HepG2 (cell line): ENCODE data around the gene SYMPK. TPM values are rescaled to one million over a fixed set of nuclear protein-coding genes. Genes with fewer than 3 reads are reported as not detected.
A peak's percentile ranks its signal among the peaks of the same experiment; 100 is the strongest.

Experiments used
- ARNT ChIP-seq: fragments of 450-650 bp; IDR thresholded peaks from 2 replicates; pipeline ENCODE4 v1.6.1; 2017
- BRCA1 ChIP-seq: sonication (generic); formaldehyde crosslinking; IDR thresholded peaks from 2 replicates; pipeline ENCODE4 v1.4.0; 2020; ENCODE audit warnings: missing genetic modification reagents
- CENPX ChIP-seq: sonication (generic); formaldehyde crosslinking; IDR thresholded peaks from 2 replicates; pipeline ENCODE4 v1.9.0; 2021; ENCODE audit warnings: mild to moderate bottlenecking, missing genetic modification reagents, moderate library complexity
- HOXA7 ChIP-seq: sonication (generic); formaldehyde crosslinking; IDR thresholded peaks from 2 replicates; pipeline ENCODE4 v1.8.1; 2022; ENCODE audit warnings: mild to moderate bottlenecking, missing genetic modification reagents, moderate library complexity
- KMT2A ChIP-seq: sonication (generic); formaldehyde crosslinking; IDR thresholded peaks from 2 replicates; pipeline ENCODE4 v1.4.0; 2020; ENCODE audit warnings: missing genetic modification reagents
- MTF2 ChIP-seq: sonication (generic); formaldehyde crosslinking; IDR thresholded peaks from 2 replicates; pipeline ENCODE4 v1.5.0; 2020; ENCODE audit warnings: missing genetic modification reagents, borderline replicate concordance
- TAF1 ChIP-seq: sonication (generic); formaldehyde crosslinking; IDR thresholded peaks from 2 replicates; pipeline ENCODE4 v1.4.0; 2020; ENCODE audit warnings: missing genetic modification reagents
- THAP11 ChIP-seq: IDR thresholded peaks from 2 replicates; pipeline ENCODE4 v1.6.1; 2016; ENCODE audit warnings: missing biosample characterization, missing genetic modification reagents
- ZNF34 ChIP-seq: sonication (generic); formaldehyde crosslinking; IDR thresholded peaks from 2 replicates; pipeline ENCODE4 v1.4.0; 2020; ENCODE audit warnings: mild to moderate bottlenecking, missing genetic modification reagents, borderline replicate concordance
- ZNF564 ChIP-seq: sonication (generic); formaldehyde crosslinking; IDR thresholded peaks from 2 replicates; pipeline ENCODE4 v1.8.1; 2023; ENCODE audit warnings: mild to moderate bottlenecking, missing genetic modification reagents
- ZNF703 ChIP-seq: sonication (generic); formaldehyde crosslinking; IDR thresholded peaks from 2 replicates; pipeline ENCODE4 v1.5.1; 2020; ENCODE audit warnings: missing genetic modification reagents, mild to moderate bottlenecking, moderate library complexity, borderline replicate concordance
- ZNF839 ChIP-seq: sonication (generic); formaldehyde crosslinking; IDR thresholded peaks from 2 replicates; pipeline ENCODE4 v1.4.0; 2020; ENCODE audit warnings: missing genetic modification reagents, mild to moderate bottlenecking, borderline replicate concordance
- polyA plus RNA-seq, 8 experiments: library from polyadenylated mRNA; depleted of rRNA in 3 of 8; stranded (reverse) in 7 of 8; unstranded in 1 of 8; fragments of >200 nt; fragmentation: Illumina TruSeq in 4 of 8; extraction: Trizol in 4 of 8; gene quantifications; 2 replicates each; pipeline versions ENCODE4 v1.2.1 to v1.2.3, GENCODE V29; 2011 to 2016; ENCODE audit warnings: low read depth in 4 of 8, missing spikeins in 1 of 8, mixed read lengths in 1 of 8; ENCODE audit not compliant: insufficient read depth in 1 of 8
- total RNA-seq, 5 experiments: library from RNA; depleted of rRNA; stranded (reverse); fragments of >200 nt; fragmentation: Illumina TruSeq; extraction: Trizol; gene quantifications; 2 replicates each; pipeline ENCODE4 v1.2.3, GENCODE V29; 2016; ENCODE audit warnings: low read depth in 1 of 5
- TF ChIP-seq, protein P1 (sequence below): sonication (generic); formaldehyde crosslinking; IDR thresholded peaks from 2 replicates; pipeline ENCODE4 v1.8.0; 2022; ENCODE audit warnings: missing genetic modification reagents, low read depth, mild to moderate bottlenecking, borderline replicate concordance
- TF ChIP-seq, protein P2 (sequence below): sonication (generic); formaldehyde crosslinking; IDR thresholded peaks from 2 replicates; pipeline ENCODE4 v1.5.0; 2020; ENCODE audit warnings: missing genetic modification reagents, mild to moderate bottlenecking, borderline replicate concordance
- TF ChIP-seq, protein P3 (sequence below): IDR thresholded peaks from 2 replicates; pipeline ENCODE4 v1.6.1; 2016; ENCODE audit warnings: mild to moderate bottlenecking, missing biosample characterization, missing genetic modification reagents
- TF ChIP-seq, protein P4 (sequence below): sonication (generic); formaldehyde crosslinking; IDR thresholded peaks from 2 replicates; pipeline ENCODE4 v1.5.0; 2020; ENCODE audit warnings: missing genetic modification reagents
- TF ChIP-seq, protein P5 (sequence below): sonication (generic); formaldehyde crosslinking; IDR thresholded peaks from 2 replicates; pipeline ENCODE4 v1.9.0; 2022; ENCODE audit warnings: low read depth, missing genetic modification reagents
- TF ChIP-seq, protein P6 (sequence below): sonication (generic); formaldehyde crosslinking; IDR thresholded peaks from 2 replicates; pipeline ENCODE4 v1.9.0; 2022; ENCODE audit warnings: missing genetic modification reagents, mild to moderate bottlenecking, borderline replicate concordance
- TF ChIP-seq, protein P7 (sequence below): sonication (generic); formaldehyde crosslinking; IDR thresholded peaks from 2 replicates; pipeline ENCODE4 v1.4.0; 2020; ENCODE audit warnings: mild to moderate bottlenecking, missing genetic modification reagents
- TF ChIP-seq, protein P8 (sequence below): sonication (generic); formaldehyde crosslinking; IDR thresholded peaks from 2 replicates; pipeline ENCODE4 v1.4.0; 2020; ENCODE audit warnings: missing genetic modification reagents
- TF ChIP-seq, protein P9 (sequence below): sonication (generic); formaldehyde crosslinking; IDR thresholded peaks from 2 replicates; pipeline ENCODE4 v1.4.0; 2020; ENCODE audit warnings: mild to moderate bottlenecking, missing genetic modification reagents

SYMPK gene
- total and polyA plus RNA-seq, 2 of the 13 experiments (the other 11 are each of a cell fraction or from before 2014, with no cell fraction given): 21.9 to 55.7 TPM

DNA sequence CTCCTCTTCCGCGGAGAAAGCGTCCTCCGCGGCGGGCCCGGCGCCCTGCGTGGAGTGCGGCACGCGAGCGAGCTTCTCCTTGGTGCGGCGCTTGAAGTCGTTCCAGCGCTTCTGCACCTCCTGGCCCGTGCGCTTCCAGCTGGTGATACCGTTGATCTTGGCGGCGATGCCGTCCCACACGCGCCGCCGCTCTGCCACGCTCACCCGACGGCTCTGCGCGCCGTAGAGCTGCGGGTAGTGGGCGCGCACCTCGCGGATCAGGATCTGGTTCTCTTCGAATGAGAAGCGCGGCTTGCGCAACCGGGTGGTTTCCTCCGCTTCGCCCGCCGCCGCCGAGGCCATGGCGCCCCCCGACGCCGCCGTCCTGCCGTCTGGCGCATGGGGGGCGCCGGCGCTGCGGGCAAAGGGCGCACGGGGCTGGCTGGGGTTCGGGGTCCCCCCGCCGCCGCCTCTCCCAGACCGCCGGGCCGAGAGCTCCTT is 38.5 kb upstream of the SYMPK start (continued):
- no peak for TF ChIP-seq KMT2A (CRISPR knock-in tag)
- TF ChIP-seq BRCA1 (CRISPR knock-in tag): no peak
- TF ChIP-seq ZNF703 (CRISPR knock-in tag): no peak
- no peak for TF ChIP-seq CENPX
- no peak for TF ChIP-seq ZNF564 (CRISPR knock-in tag)
- TF ChIP-seq, protein P1, sequence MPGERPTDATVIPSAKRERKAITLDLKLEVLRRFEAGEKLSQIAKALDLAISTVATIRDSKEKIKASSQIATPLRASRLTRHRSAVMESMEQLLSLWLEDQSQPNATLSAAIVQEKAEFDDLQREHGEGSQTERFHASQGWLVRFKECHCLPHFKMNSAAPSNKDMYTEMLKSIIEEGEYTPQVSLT (CRISPR knock-in tag): no peak
- no peak for TF ChIP-seq HOXA7 (CRISPR knock-in tag)
- no peak for TF ChIP-seq ZNF34 (CRISPR knock-in tag)
- TF ChIP-seq, protein P2, sequence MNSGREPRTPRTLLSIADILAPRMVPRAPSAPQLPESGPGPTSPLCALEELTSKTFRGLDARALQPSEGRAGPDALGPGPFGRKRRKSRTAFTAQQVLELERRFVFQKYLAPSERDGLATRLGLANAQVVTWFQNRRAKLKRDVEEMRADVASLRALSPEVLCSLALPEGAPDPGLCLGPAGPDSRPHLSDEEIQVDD (CRISPR knock-in tag): 0 out of 2 replicates have a peak, but pooled peaks have one; percentile 28
- TF ChIP-seq, protein P3, sequence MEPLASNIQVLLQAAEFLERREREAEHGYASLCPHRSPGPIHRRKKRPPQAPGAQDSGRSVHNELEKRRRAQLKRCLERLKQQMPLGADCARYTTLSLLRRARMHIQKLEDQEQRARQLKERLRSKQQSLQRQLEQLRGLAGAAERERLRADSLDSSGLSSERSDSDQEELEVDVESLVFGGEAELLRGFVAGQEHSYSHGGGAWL (CRISPR knock-in tag): no peak
- TF ChIP-seq, protein P4, sequence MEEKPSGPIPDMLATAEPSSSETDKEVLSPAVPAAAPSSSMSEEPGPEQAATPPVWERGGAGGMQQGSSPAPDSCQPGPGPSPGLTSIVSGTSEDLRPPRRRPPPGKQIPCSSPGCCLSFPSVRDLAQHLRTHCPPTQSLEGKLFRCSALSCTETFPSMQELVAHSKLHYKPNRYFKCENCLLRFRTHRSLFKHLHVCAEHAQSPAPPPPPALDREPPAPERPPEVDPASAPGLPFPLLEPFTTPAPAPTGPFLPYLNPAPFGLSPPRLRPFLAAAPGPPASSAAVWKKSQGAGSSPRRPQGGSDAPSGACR: no peak
- TF ChIP-seq ARNT: no peak
- TF ChIP-seq TAF1 (CRISPR knock-in tag): no peak
- TF ChIP-seq, protein P5, sequence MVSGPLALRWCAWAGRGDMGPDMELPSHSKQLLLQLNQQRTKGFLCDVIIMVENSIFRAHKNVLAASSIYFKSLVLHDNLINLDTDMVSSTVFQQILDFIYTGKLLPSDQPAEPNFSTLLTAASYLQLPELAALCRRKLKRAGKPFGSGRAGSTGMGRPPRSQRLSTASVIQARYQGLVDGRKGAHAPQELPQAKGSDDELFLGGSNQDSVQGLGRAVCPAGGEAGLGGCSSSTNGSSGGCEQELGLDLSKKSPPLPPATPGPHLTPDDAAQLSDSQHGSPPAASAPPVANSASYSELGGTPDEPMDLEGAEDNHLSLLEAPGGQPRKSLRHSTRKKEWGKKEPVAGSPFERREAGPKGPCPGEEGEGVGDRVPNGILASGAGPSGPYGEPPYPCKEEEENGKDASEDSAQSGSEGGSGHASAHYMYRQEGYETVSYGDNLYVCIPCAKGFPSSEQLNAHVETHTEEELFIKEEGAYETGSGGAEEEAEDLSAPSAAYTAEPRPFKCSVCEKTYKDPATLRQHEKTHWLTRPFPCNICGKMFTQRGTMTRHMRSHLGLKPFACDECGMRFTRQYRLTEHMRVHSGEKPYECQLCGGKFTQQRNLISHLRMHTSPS (CRISPR knock-in tag): no peak
- TF ChIP-seq THAP11 (CRISPR knock-in tag): 0 out of 2 replicates have a peak, but pooled peaks have one; percentile 44
- TF ChIP-seq, protein P6, sequence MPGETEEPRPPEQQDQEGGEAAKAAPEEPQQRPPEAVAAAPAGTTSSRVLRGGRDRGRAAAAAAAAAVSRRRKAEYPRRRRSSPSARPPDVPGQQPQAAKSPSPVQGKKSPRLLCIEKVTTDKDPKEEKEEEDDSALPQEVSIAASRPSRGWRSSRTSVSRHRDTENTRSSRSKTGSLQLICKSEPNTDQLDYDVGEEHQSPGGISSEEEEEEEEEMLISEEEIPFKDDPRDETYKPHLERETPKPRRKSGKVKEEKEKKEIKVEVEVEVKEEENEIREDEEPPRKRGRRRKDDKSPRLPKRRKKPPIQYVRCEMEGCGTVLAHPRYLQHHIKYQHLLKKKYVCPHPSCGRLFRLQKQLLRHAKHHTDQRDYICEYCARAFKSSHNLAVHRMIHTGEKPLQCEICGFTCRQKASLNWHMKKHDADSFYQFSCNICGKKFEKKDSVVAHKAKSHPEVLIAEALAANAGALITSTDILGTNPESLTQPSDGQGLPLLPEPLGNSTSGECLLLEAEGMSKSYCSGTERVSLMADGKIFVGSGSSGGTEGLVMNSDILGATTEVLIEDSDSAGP (CRISPR knock-in tag): peak; percentile 46; the same call in 1 of the 2 replicates
- TF ChIP-seq ZNF839 (CRISPR knock-in tag): no peak
- TF ChIP-seq, protein P7, sequence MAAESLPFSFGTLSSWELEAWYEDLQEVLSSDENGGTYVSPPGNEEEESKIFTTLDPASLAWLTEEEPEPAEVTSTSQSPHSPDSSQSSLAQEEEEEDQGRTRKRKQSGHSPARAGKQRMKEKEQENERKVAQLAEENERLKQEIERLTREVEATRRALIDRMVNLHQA (CRISPR knock-in tag): no peak
- TF ChIP-seq MTF2 (CRISPR knock-in tag): no peak
- TF ChIP-seq, protein P8, sequence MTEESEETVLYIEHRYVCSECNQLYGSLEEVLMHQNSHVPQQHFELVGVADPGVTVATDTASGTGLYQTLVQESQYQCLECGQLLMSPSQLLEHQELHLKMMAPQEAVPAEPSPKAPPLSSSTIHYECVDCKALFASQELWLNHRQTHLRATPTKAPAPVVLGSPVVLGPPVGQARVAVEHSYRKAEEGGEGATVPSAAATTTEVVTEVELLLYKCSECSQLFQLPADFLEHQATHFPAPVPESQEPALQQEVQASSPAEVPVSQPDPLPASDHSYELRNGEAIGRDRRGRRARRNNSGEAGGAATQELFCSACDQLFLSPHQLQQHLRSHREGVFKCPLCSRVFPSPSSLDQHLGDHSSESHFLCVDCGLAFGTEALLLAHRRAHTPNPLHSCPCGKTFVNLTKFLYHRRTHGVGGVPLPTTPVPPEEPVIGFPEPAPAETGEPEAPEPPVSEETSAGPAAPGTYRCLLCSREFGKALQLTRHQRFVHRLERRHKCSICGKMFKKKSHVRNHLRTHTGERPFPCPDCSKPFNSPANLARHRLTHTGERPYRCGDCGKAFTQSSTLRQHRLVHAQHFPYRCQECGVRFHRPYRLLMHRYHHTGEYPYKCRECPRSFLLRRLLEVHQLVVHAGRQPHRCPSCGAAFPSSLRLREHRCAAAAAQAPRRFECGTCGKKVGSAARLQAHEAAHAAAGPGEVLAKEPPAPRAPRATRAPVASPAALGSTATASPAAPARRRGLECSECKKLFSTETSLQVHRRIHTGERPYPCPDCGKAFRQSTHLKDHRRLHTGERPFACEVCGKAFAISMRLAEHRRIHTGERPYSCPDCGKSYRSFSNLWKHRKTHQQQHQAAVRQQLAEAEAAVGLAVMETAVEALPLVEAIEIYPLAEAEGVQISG: no peak
- TF ChIP-seq, protein P9, sequence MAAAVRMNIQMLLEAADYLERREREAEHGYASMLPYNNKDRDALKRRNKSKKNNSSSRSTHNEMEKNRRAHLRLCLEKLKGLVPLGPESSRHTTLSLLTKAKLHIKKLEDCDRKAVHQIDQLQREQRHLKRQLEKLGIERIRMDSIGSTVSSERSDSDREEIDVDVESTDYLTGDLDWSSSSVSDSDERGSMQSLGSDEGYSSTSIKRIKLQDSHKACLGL (CRISPR knock-in tag): peak; percentile 39; the same call in 1 of the 2 replicates
